GM18909 (cell line): Measurements from ENCODE around the gene CALHM2.
"Not testable (repeated sequence)": the region's sequence is repeated elsewhere in the genome, so short reads cannot be mapped to it uniquely, and the experiment has no call there.

Source experiments
- ATAC-seq: cut with Tn5 transposase; IDR thresholded peaks from one replicate; pipeline ENCODE4 v1.9.1; 2021; ENCODE audit warnings: mild to moderate bottlenecking; ENCODE audit not compliant: unreplicated experiment, poor library complexity

CALHM2 gene

DNA sequence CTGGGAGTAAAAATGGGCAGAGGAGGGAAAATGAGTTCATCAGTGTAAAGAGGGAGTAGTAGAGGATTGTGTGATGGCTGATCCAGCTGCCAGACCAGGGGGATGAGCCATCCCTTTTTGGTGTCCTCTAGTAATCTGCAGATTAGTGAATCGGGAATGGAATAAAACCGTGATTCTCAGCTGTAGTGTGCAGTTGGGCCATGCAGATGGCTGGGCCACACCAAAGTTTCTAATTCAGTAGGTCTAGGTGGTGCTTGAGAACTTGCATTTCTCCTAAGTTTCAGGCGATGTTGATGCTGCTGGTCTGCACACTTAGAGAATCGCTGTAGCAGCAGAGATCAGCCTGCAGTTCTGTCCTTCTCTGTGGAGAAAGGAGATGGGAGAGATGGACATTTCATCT, 33.1 kb downstream of the CALHM2 start:
- no peak for ATAC-seq

DNA sequence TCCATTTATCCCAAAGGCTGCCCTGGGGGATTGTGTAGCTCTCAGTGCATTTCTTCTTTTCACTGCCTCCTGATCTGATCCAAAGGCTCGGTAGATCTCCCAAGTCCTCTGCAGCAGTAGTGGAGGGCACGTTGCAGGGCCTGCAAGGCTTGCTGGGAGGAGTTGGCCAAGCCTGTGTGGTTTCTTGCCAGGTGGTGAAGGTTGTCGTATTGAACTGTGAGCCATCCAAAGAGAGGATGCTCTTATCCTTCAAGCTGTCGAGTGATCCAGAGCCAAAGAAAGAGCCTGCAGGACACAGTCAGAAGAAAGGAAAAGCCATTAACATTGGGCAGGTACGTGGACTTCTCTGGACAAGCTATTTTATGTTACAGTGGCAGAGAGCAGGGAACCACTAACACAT, 34.6 kb downstream of the CALHM2 start:
- no peak for ATAC-seq

- not testable (repeated sequence) for ATAC-seq
These were observed 35.1 kb downstream of the CALHM2 start for GRCh38 chr10:103417148-103417469.

DNA sequence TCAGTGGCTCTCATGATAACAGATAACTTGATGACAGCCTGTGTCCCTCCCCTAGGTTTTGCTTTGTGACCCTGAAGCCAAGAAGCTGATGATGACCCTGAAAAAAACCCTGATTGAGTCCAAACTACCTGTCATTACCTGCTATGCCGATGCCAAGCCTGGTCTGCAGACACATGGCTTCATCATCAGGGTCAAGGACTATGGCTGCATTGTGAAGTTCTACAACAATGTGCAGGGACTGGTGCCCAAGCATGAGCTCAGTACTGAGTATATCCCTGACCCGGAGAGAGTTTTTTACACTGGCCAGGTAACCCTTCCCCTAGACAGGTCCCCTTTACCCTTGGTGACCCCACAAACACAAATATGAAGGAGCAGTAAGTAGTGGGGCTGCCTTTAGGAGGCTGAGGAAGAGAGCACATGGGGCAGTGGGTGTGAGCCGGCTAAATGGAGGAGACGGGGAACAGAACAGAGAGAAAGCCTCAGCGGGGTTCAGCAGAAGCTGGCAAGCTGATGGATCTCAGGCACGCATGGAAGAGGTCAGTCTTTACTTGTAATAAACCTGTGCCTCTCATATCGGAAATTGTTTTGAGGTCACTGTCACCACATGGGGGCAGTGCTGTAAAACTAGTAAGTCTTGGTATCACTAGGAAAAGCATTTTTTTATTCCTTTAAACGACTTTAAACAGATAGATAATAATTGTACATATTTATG, 35.6 kb downstream of the CALHM2 start:
- no peak for ATAC-seq

GRCh38 chr10:103415581-103415980, 36.6 kb downstream of the CALHM2 start:
- no peak for ATAC-seq

DNA sequence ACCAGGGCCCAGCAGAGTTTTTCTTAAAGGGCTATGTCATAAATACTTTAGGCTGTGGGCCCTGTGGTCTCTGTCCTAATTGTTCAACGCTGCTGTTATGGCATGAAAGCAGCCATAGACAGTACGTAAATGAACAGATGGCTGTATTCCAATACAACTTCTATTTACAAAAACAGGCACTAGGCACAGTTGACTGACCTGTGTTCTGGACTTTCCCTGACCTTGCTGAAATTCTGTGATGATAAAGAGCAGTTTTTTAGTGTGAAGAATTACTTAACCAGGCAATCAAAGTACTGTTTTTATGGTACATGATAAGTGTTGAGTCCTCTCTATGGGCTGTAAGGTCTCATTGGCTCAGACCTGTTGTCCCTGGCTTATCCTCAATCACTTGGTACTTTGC, 38.6 kb downstream of the CALHM2 start:
- no peak for ATAC-seq

DNA sequence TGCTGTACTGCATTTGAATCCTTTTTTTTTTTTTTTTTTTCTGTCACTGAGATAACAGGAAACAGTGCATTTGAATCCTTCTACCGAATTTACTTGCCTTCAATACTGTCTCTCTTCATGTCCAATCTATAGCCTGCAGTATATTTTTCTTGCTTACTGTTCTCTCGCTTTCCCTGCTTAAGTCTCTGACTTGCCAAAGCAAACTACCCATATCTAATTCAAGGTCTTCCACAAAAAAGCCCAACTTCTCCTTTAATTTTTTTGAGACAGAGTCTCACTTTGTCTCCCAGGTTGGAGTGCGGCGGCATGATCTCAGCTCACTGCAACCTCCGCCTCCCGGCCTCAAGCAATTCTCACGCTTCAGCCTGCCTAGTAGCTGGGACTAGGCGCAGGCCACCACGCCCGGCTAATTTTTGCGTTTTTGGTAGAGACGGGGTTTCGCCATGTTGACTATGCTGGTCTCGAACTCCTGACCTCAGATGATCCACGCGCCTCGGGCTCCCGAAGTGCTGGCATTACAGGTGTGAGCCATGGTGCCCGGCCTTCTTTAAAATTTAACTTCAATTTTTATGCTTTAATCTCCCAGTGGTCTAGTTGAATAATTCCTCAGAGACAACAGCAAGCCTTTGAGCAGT, 54.9 kb downstream of the CALHM2 start:
- ATAC-seq = no peak

DNA sequence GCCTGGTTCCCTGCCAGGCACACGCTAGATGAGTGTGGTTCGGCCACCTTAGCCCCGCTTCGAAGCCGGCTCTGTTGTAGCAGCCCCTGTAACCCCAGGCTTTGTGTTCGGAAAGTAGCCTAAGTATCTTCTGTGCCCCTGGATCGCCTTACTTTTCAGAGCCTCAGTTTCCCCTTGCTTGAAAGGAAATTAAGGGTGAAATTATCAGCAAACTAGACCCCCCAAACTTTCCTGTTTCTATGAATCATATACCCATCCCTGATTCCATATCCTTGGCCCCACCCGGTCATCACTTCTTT, 55.4 kb downstream of the CALHM2 start:
- ATAC-seq = no peak
